ENCODE results near the gene GZMA. TPM values are rescaled to one million over a fixed set of nuclear protein-coding genes. Genes with fewer than 3 reads are reported as not detected.
"Not testable (repeated sequence)": the region's sequence is repeated elsewhere in the genome, so short reads cannot be mapped to it uniquely, and the experiment has no call there.

The GZMA gene
- 10 to 100 TPM; 18.3 TPM for total RNA-seq

- ChIA-PET CTCF (no interaction called here), POLR2A (interaction anchor here (0.6 kb wide), 1 partner anchor 357 kb away, joined by 9 read pairs; no protein-coding TSS in a partner anchor)
Observed at GRCh38 chr5:55102348-55102747, at the start of gene GZMA. Gene GZMA (plus strand): TSS chr5:55102646. CDS start chr5:55102683, 37 bp downstream.

GRCh38 chr5:55055183-55055582, 47.3 kb upstream of the GZMA start:
- ChIA-PET POLR2A (no interaction called here), CTCF (no interaction called here)

- ChIA-PET POLR2A (interaction anchor here (1.0 kb wide), 1 partner anchor 25 kb away, joined by 3 read pairs; no protein-coding TSS in a partner anchor), CTCF (interaction anchor here (0.6 to 2.0 kb wide), 6 partner anchors 9 to 118 kb away, joined by 3 to 4 read pairs (median 4); no protein-coding TSS in a partner anchor)
Observed at GRCh38 chr5:55062039-55062779, 40.2 kb upstream of the GZMA start.

GRCh38 chr5:55063220-55063863, 39.1 kb upstream of the GZMA start:
- ChIA-PET CTCF (interaction anchor here (0.8 kb wide), 1 partner anchor 71 kb away, joined by 3 read pairs; no protein-coding TSS in a partner anchor), POLR2A (interaction anchor here (0.5 kb wide), 1 partner anchor 236 kb away, joined by 5 read pairs; no protein-coding TSS in a partner anchor)

GRCh38 chr5:55063899-55064298, 38.5 kb upstream of the GZMA start:
- POLR2A ChIA-PET: no interaction called here

GRCh38 chr5:55064523-55064922, 37.9 kb upstream of the GZMA start:
- ChIA-PET POLR2A (no interaction called here), CTCF (no interaction called here)

More at GRCh38 chr5:55063899-55064298, 38.5 kb upstream of the GZMA start:
- CTCF ChIA-PET: no interaction called here

- ChIA-PET POLR2A (no interaction called here), CTCF (no interaction called here)
Observed at GRCh38 chr5:55066277-55066676, 36.2 kb upstream of the GZMA start.

GRCh38 chr5:55070968-55071367, 31.5 kb upstream of the GZMA start:
- ChIA-PET POLR2A (interaction anchor here (0.6 kb wide), 1 partner anchor 27 kb away, joined by 3 read pairs; no protein-coding TSS in a partner anchor), CTCF (interaction anchor here (0.7 to 1.8 kb wide), 2 partner anchors 9 to 33 kb away, joined by 3 to 5 read pairs; no protein-coding TSS in a partner anchor)

- POLR2A ChIA-PET: interaction anchor here (0.6 kb wide), 1 partner anchor 27 kb away, joined by 3 read pairs; no protein-coding TSS in a partner anchor
Observed at GRCh38 chr5:55071413-55071812, 31.0 kb upstream of the GZMA start.

GRCh38 chr5:55072666-55073065, 29.8 kb upstream of the GZMA start:
- POLR2A ChIA-PET: no interaction called here
- CTCF ChIA-PET: interaction anchor here (1.8 kb wide), 1 partner anchor 35 kb away, joined by 5 read pairs; no protein-coding TSS in a partner anchor

More at GRCh38 chr5:55071413-55071812, 31.0 kb upstream of the GZMA start:
- CTCF ChIA-PET: interaction anchor here (1.8 kb wide), 1 partner anchor 34 kb away, joined by 5 read pairs; no protein-coding TSS in a partner anchor

GRCh38 chr5:55073211-55073610, 29.2 kb upstream of the GZMA start:
- CTCF ChIA-PET: interaction anchor here (0.7 kb wide), 1 partner anchor 187 kb away, joined by 3 read pairs; no protein-coding TSS in a partner anchor
- POLR2A ChIA-PET: interaction anchor here (0.7 kb wide), 1 partner anchor 48 kb away, joined by 3 read pairs; no protein-coding TSS in a partner anchor

GRCh38 chr5:55081541-55081940, 20.9 kb upstream of the GZMA start:
- POLR2A ChIA-PET: no interaction called here
- CTCF ChIA-PET: interaction anchor here (0.6 to 1.0 kb wide), 3 partner anchors 14 to 337 kb away, joined by 3 to 5 read pairs (median 4); no protein-coding TSS in a partner anchor

- CTCF ChIA-PET, POLR2A ChIA-PET: not testable (repeated sequence)
Observed at GRCh38 chr5:55089301-55089700, 13.1 kb upstream of the GZMA start.

GRCh38 chr5:55091011-55091410, 11.4 kb upstream of the GZMA start:
- POLR2A ChIA-PET, CTCF ChIA-PET: not testable (repeated sequence)

- ChIA-PET CTCF (interaction anchor here (1.0 kb wide), 1 partner anchor 136 kb away, joined by 3 read pairs; no protein-coding TSS in a partner anchor), POLR2A (no interaction called here)
Observed at GRCh38 chr5:55096182-55096581, 6.3 kb upstream of the GZMA start.

- ChIA-PET CTCF (interaction anchor here (1.0 kb wide), 1 partner anchor 137 kb away, joined by 3 read pairs; no protein-coding TSS in a partner anchor), POLR2A (no interaction called here)
Observed at GRCh38 chr5:55096861-55097260, 5.6 kb upstream of the GZMA start.

GRCh38 chr5:55101148-55101547, 1.3 kb upstream of the GZMA start:
- CTCF ChIA-PET, POLR2A ChIA-PET: not testable (repeated sequence)

- CTCF ChIA-PET: no interaction called here
Observed at GRCh38 chr5:55101556-55102276, 730 bp upstream of the GZMA start.

GRCh38 chr5:55104036-55104772, 1.8 kb downstream of the GZMA start:
- POLR2A ChIA-PET: interaction anchor here (0.5 kb wide), 1 partner anchor 127 kb away, joined by 3 read pairs; no protein-coding TSS in a partner anchor
- CTCF ChIA-PET: interaction anchor here (0.7 kb wide), 1 partner anchor 108 kb away, joined by 3 read pairs; no protein-coding TSS in a partner anchor

More at GRCh38 chr5:55101556-55102276, 730 bp upstream of the GZMA start:
- POLR2A ChIA-PET: interaction anchor here (0.6 kb wide), 1 partner anchor 357 kb away, joined by 9 read pairs; no protein-coding TSS in a partner anchor
